ENCODE measurements around the gene BRINP1.

Gene BRINP1

DNA sequence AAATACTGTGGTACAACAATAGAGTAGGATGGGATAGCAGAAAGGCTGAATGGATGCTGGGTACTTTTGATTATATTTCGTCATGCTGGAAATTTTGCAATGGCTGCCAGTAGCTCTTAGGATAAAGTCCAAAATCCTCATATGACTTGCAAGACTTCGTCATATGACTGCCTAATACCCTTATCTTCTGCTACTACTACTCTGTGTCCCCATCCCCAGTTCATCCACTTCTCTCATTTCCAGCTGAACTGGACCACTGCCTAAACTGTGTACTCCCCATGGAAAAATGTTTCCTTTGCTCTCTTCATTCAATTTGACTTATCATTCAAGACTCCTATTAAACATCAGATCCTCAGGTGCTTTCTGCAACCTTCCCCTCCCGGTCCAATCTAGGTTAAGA is 212.9 kb downstream of the BRINP1 start:
- Histone ChIP-seq H3K27me3 (ENCODE audit: control insufficient read depth in 2 of 2, insufficient read depth in 2 of 2, low read length in 2 of 2) (no peaks in the 10 kb centered on the region), H3K4me1 (ENCODE audit: control insufficient read depth in 2 of 2, insufficient read depth in 2 of 2, low read length in 2 of 2) (no peaks in the 10 kb centered on the region), H3K4me3 (ENCODE audit: low read length in 2 of 2) (no peak overlapping the region), H3K27ac (ENCODE audit: low read depth in 2 of 2, low read length in 2 of 2) (no peak overlapping the region), H3K36me3 (ENCODE audit: control insufficient read depth in 2 of 2, insufficient read depth in 2 of 2, low read length in 2 of 2) (no peaks in the 10 kb centered on the region), H3K9ac (ENCODE audit: low read depth in 1 of 2, low read length in 2 of 2) (no peak overlapping the region), H3K9me3 (ENCODE audit: control insufficient read depth in 2 of 2, low read length in 2 of 2) (no peaks in the 10 kb centered on the region)

DNA sequence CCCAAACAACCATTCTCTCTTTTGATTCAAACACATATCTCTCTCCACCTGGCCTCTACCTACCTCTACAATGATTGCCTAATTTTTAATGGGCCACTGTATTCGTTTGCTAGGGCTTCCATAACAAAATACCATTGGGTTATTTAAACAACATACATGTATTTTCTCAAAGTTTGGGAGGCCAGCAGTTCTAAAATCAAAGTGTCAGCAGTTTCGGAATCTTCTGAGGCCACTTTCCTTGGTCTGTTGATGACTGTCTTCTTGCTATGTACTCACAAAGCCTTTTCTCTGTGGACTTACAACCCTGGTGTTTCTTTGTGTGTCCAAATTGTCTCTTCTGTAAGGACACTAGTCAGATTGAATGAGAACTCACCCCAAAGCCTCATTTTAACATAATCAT is 214.7 kb downstream of the BRINP1 start:
- Histone ChIP-seq H3K4me3 (ENCODE audit: low read length in 2 of 2) (no peak overlapping the region), H3K27ac (ENCODE audit: low read depth in 2 of 2, low read length in 2 of 2) (no peak overlapping the region), H3K9ac (ENCODE audit: low read depth in 1 of 2, low read length in 2 of 2) (no peak overlapping the region), H3K4me1 (ENCODE audit: control insufficient read depth in 2 of 2, insufficient read depth in 2 of 2, low read length in 2 of 2) (no peaks in the 10 kb centered on the region), H3K36me3 (ENCODE audit: control insufficient read depth in 2 of 2, insufficient read depth in 2 of 2, low read length in 2 of 2) (no peaks in the 10 kb centered on the region), H3K27me3 (ENCODE audit: control insufficient read depth in 2 of 2, insufficient read depth in 2 of 2, low read length in 2 of 2) (no peaks in the 10 kb centered on the region), H3K9me3 (ENCODE audit: control insufficient read depth in 2 of 2, low read length in 2 of 2) (no peaks in the 10 kb centered on the region)

DNA sequence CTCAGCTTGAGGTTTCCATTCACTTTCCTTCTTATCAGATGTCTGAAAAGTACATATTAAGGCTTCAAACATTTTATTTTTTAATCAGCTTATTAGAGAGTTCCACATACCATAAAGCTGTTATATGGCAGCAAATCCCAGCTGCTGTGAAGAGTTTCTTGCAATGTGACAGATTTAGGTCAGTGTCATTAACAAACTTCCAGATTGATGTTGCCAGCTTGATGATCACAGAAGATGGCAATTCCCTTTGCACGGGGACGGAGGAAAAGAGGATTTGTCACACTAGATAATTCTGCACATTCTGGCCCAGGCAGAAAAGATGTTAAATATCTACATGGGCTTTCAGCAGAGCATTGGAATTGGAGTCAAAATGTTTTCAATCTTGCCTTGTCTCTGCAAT is 215.8 kb downstream of the BRINP1 start:
- Histone ChIP-seq H3K4me3 (ENCODE audit: low read length in 2 of 2) (no peak overlapping the region), H3K4me1 (ENCODE audit: control insufficient read depth in 2 of 2, insufficient read depth in 2 of 2, low read length in 2 of 2) (no peaks in the 10 kb centered on the region), H3K36me3 (ENCODE audit: control insufficient read depth in 2 of 2, insufficient read depth in 2 of 2, low read length in 2 of 2) (no peaks in the 10 kb centered on the region), H3K9ac (ENCODE audit: low read depth in 1 of 2, low read length in 2 of 2) (no peak overlapping the region), H3K27ac (ENCODE audit: low read depth in 2 of 2, low read length in 2 of 2) (no peak overlapping the region), H3K9me3 (ENCODE audit: control insufficient read depth in 2 of 2, low read length in 2 of 2) (no peaks in the 10 kb centered on the region), H3K27me3 (ENCODE audit: control insufficient read depth in 2 of 2, insufficient read depth in 2 of 2, low read length in 2 of 2) (no peaks in the 10 kb centered on the region)

DNA sequence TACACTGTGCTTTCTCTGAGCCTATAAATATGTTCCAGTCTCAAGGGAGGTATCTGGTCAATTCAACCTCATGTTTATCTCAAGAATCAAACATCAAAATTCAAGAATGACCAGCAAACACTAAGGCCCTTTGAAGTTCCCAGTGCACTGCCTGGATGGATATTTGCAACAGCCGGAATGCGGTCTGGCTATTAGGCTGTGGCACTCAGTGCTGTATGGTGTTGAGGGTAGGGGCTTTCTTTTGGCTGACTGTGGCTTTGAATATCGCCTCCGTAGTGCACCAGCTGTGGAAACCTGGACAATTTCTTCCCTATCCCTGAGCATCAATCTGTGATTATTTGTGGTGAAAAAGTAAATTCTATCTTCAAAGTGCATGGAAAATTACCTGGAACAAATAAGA is 220.4 kb downstream of the BRINP1 start:
- Histone ChIP-seq H3K9me3 (ENCODE audit: control insufficient read depth in 2 of 2, low read length in 2 of 2) (no peaks in the 10 kb centered on the region), H3K27me3 (ENCODE audit: control insufficient read depth in 2 of 2, insufficient read depth in 2 of 2, low read length in 2 of 2) (no peaks in the 10 kb centered on the region), H3K36me3 (ENCODE audit: control insufficient read depth in 2 of 2, insufficient read depth in 2 of 2, low read length in 2 of 2) (no peaks in the 10 kb centered on the region), H3K4me3 (ENCODE audit: low read length in 2 of 2) (no peak overlapping the region), H3K4me1 (ENCODE audit: control insufficient read depth in 2 of 2, insufficient read depth in 2 of 2, low read length in 2 of 2) (no peaks in the 10 kb centered on the region), H3K9ac (ENCODE audit: low read depth in 1 of 2, low read length in 2 of 2) (no peak overlapping the region), H3K27ac (ENCODE audit: low read depth in 2 of 2, low read length in 2 of 2) (no peak overlapping the region)

DNA sequence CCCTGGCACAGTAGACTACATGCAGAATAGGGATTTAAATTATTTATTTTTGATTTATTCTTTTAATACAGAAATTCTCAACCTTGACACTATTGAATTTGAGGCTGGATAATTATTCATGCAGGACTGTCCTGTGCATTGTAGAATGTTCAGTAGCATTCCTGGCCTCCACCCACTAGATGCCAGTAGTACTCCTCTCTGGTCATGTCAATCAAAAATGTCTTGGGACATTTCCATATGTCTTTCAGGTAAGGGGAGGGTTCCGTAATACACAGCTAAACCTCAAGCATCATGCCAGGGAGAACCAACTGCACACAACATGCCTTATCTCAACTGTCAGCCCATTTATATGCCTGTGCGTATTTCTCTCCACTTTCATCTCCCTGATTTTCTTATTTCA is 231.8 kb downstream of the BRINP1 start:
- H3K27me3 ChIP-seq (ENCODE audit: control insufficient read depth in 2 of 2, insufficient read depth in 2 of 2, low read length in 2 of 2), result no peaks in the 10 kb centered on the region
- H3K9ac ChIP-seq (ENCODE audit: low read depth in 1 of 2, low read length in 2 of 2), result no peak overlapping the region
- no peaks in the 10 kb centered on the region for H3K36me3 ChIP-seq (ENCODE audit: control insufficient read depth in 2 of 2, insufficient read depth in 2 of 2, low read length in 2 of 2)
- no peaks in the 10 kb centered on the region for H3K4me1 ChIP-seq (ENCODE audit: control insufficient read depth in 2 of 2, insufficient read depth in 2 of 2, low read length in 2 of 2)
- no peak overlapping the region for H3K4me3 ChIP-seq (ENCODE audit: low read length in 2 of 2)
- no peaks in the 10 kb centered on the region for H3K9me3 ChIP-seq (ENCODE audit: control insufficient read depth in 2 of 2, low read length in 2 of 2)
- no peak overlapping the region for H3K27ac ChIP-seq (ENCODE audit: low read depth in 2 of 2, low read length in 2 of 2)

DNA sequence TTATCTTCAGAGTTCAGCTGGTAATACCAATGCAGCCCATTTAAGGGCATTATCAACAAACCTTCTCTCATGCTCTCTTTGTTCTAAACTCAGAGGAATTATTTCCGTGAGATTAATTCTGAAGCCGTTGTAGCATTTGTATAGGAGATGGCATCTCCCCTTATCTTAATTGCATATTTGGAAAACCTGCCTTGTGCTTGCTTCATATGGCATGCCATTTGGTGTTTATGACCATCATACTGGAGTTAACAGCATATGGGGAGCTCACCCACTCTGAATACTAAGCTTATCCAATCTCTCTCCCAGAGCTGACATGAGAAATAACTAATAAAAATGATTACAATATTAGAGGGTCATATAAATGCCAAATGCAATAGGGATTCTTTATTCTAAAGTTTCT is 243.2 kb downstream of the BRINP1 start:
- no peaks in the 10 kb centered on the region for H3K9me3 ChIP-seq (ENCODE audit: control insufficient read depth in 2 of 2, low read length in 2 of 2)
- H3K27ac ChIP-seq (ENCODE audit: low read depth in 2 of 2, low read length in 2 of 2), result no peak overlapping the region
- H3K27me3 ChIP-seq (ENCODE audit: control insufficient read depth in 2 of 2, insufficient read depth in 2 of 2, low read length in 2 of 2), result no peaks in the 10 kb centered on the region
- no peak overlapping the region for H3K9ac ChIP-seq (ENCODE audit: low read depth in 1 of 2, low read length in 2 of 2)
- H3K36me3 ChIP-seq (ENCODE audit: control insufficient read depth in 2 of 2, insufficient read depth in 2 of 2, low read length in 2 of 2), result no peaks in the 10 kb centered on the region
- H3K4me3 ChIP-seq (ENCODE audit: low read length in 2 of 2), result no peak overlapping the region
- H3K4me1 ChIP-seq (ENCODE audit: control insufficient read depth in 2 of 2, insufficient read depth in 2 of 2, low read length in 2 of 2), result no peaks in the 10 kb centered on the region

DNA sequence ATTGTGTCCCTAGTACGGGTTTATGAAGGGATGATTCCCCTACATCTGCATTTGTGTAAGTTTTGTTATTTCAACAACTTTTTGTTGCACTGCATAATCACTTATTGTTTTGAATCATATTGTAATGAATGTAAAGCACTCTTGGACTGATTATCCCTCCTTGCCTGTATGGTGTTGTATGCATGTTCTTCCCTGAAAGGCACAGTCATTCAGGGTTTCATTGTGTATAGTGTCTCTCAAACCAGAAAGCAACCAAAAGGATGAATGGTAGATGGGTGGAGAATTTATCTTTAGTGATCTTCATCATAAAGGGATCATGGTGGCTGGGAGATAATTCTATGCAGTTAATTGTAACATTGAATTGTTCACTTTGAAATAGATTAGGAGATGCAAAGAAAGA is 247.3 kb downstream of the BRINP1 start:
- H3K4me1 ChIP-seq (ENCODE audit: control insufficient read depth in 2 of 2, insufficient read depth in 2 of 2, low read length in 2 of 2), result no peaks in the 10 kb centered on the region
- H3K27me3 ChIP-seq (ENCODE audit: control insufficient read depth in 2 of 2, insufficient read depth in 2 of 2, low read length in 2 of 2), result no peaks in the 10 kb centered on the region
- no peak overlapping the region for H3K9ac ChIP-seq (ENCODE audit: low read depth in 1 of 2, low read length in 2 of 2)
- no peak overlapping the region for H3K27ac ChIP-seq (ENCODE audit: low read depth in 2 of 2, low read length in 2 of 2)
- H3K4me3 ChIP-seq (ENCODE audit: low read length in 2 of 2), result no peak overlapping the region
- H3K36me3 ChIP-seq (ENCODE audit: control insufficient read depth in 2 of 2, insufficient read depth in 2 of 2, low read length in 2 of 2), result no peaks in the 10 kb centered on the region
- no peaks in the 10 kb centered on the region for H3K9me3 ChIP-seq (ENCODE audit: control insufficient read depth in 2 of 2, low read length in 2 of 2)

DNA sequence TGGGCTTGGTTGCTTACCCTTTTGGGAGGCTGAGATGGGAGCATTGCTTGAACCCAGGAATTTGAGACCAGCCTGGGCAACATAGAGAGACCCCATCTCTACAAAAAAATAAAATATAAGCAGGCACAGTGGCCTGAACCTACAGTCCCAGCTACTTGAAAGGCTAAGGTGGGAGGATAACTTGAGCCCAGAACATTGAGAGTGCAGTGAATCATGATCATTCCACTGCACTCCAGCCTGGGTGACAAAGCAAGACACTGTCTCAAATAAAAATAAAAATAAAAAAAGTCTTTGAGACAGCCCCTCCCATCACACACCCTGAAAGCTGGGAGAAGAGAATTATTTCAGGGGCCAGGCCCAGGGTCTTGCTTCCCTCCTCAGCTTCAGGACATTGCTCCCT is 251.8 kb downstream of the BRINP1 start:
- Histone ChIP-seq H3K9ac (ENCODE audit: low read depth in 1 of 2, low read length in 2 of 2) (no peak overlapping the region), H3K9me3 (ENCODE audit: control insufficient read depth in 2 of 2, low read length in 2 of 2) (no peaks in the 10 kb centered on the region), H3K27me3 (ENCODE audit: control insufficient read depth in 2 of 2, insufficient read depth in 2 of 2, low read length in 2 of 2) (no peaks in the 10 kb centered on the region), H3K4me3 (ENCODE audit: low read length in 2 of 2) (no peak overlapping the region), H3K36me3 (ENCODE audit: control insufficient read depth in 2 of 2, insufficient read depth in 2 of 2, low read length in 2 of 2) (no peaks in the 10 kb centered on the region), H3K27ac (ENCODE audit: low read depth in 2 of 2, low read length in 2 of 2) (no peak overlapping the region), H3K4me1 (ENCODE audit: control insufficient read depth in 2 of 2, insufficient read depth in 2 of 2, low read length in 2 of 2) (no peaks in the 10 kb centered on the region)

Measured in mucosa of rectum (tissue), 2 donors.